ENCODE results near the gene GPR87. TPM values are rescaled to one million over a fixed set of nuclear protein-coding genes. Genes with fewer than 3 reads are reported as not detected.
A peak's percentile ranks its signal among the peaks of the same experiment; 100 is the strongest.

The GPR87 gene
- total and polyA plus RNA-seq, 2 of the 4 experiments (the other 2 are of a cell fraction) = 0.26 to 0.36 TPM

- CTCF ChIA-PET = no interaction called here
- Histone ChIP-seq H3K4me2 (ENCODE audit: low read depth, low read length) (peak overlapping the region; percentile 65; the same call in 1 of the 2 replicates), H3K9me3 (ENCODE audit: control insufficient read depth, insufficient read depth, low read length) (no peaks in the 10 kb centered on the region), H3K27me3 (ENCODE audit: control insufficient read depth, insufficient read depth, low read length) (no peaks in the 10 kb centered on the region), H3K14ac (replicated peaks; ENCODE audit: low read depth, low read length) (no peak overlapping the region), H2BK20ac (ENCODE audit: low read depth, low read length) (peak overlapping the region; percentile 79), H2BK120ac (ENCODE audit: low read depth, low read length) (peak overlapping the region; percentile 83), H4K20me1 (ENCODE audit: insufficient read depth, low read length) (no peaks in the 10 kb centered on the region), H3K27ac (ENCODE audit: insufficient read depth, low read length) (peak overlapping the region; percentile 44; the same call in 1 of the 2 replicates), H3K4ac (ENCODE audit: low read depth, low read length) (peak overlapping the region; percentile 62), H3K9me1 (ENCODE audit: insufficient read depth, low read length) (peaks cover 3% of the 10 kb centered on the region; the same call in 1 of the 2 replicates), H4K5ac (ENCODE audit: low read depth, low read length) (0 out of 2 replicates have a peak overlapping the region, but pooled peaks have one; percentile 46), H2BK5ac (ENCODE audit: low read depth, low read length, poor library complexity, severe bottlenecking) (peak overlapping the region; percentile 57), H3K56ac (ENCODE audit: extremely low read depth, insufficient read depth, low read length) (peak overlapping the region; percentile 1; the same call in 1 of the 2 replicates), H2AFZ (replicated peaks; ENCODE audit: low read length, poor library complexity) (no peak overlapping the region), H3K36me3 (ENCODE audit: control insufficient read depth, insufficient read depth, low read length) (no peaks in the 10 kb centered on the region), H4K91ac (ENCODE audit: insufficient read depth, low read depth, low read length) (peak overlapping the region; percentile 41; the same call in 1 of the 2 replicates), H2AK9ac (replicated peaks; ENCODE audit: low read depth, low read length, poor library complexity) (no peak overlapping the region), H3K18ac (ENCODE audit: low read depth, low read length) (peak overlapping the region; percentile 71), H4K8ac (ENCODE audit: low read depth in 2 of 2, low read length in 2 of 2) (peak overlapping the region; percentile 19 to 26; a peak in 2 of 4 replicates), H2BK15ac (ENCODE audit: low read depth, low read length) (peak overlapping the region; percentile 32; the same call in 1 of the 3 replicates), H3K4me3 (ENCODE audit: insufficient read depth, low read depth, low read length) (no peak overlapping the region), H3K79me1 (ENCODE audit: low read depth in 1 of 2, low read length in 2 of 2) (no peaks in the 10 kb centered on the region), H3K4me1 (ENCODE audit: control insufficient read depth, insufficient read depth, low read length) (peaks cover 13% of the 10 kb centered on the region), H3K9ac (ENCODE audit: low read depth, low read length) (no peak overlapping the region), H2AK5ac (ENCODE audit: low read depth, low read length) (peak overlapping the region; percentile 37; the same call in 1 of the 2 replicates), H3K23ac (ENCODE audit: low read depth, low read length) (no peak overlapping the region)
- in situ Hi-C loops (cut with MboI; ENCODE audit: low sequenced_read_pairs) (no loop called here), intact Hi-C loops (cut with micrococcal nuclease) (no loop called here), dilution Hi-C loops (cut with HindIII; ENCODE audit: low sequenced_read_pairs, unreplicated experiment) (no loop called here)
- ATAC-seq (ENCODE audit: low read depth) (no peak), DNase-seq (peak; percentile 41)
- BruUV-seq (replicated peaks) = no TSS peak
- TF ChIP-seq SMC3 (IDR thresholded peaks at IDR 0.05; ENCODE audit: low read depth, low read length) (no peak), CTCF (conservative IDR thresholded peaks at IDR 0.05; ENCODE audit: low read depth, low read length) (no peak), POLR2A (IDR thresholded peaks at IDR 0.05; ENCODE audit: low read depth, low read length) (no peak), BHLHE40 (IDR thresholded peaks at IDR 0.05; ENCODE audit: low read depth, low read length) (no peak)
- WGBS, 2 experiments (ENCODE audit: extremely low coverage in 2 of 2, insufficient read length in 1 of 2) = no CpG with 5 or more reads among the region's 4 CpGs
- POLR2A ChIA-PET (ENCODE audit: unreplicated experiment) = no interaction called here
These were observed 10.9 kb downstream of the GPR87 start for GRCh38 chr3:151305775-151306151.

All from IMR-90 (cell line).